ENCODE results near the gene NISCH. TPM values are rescaled to one million over a fixed set of nuclear protein-coding genes. Genes with fewer than 3 reads are reported as not detected.

Gene NISCH
- total and polyA plus RNA-seq, 2 of the 8 experiments (the other 6 are each of a cell fraction or from before 2014, with no cell fraction given) = 71.2 to 71.9 TPM

DNA sequence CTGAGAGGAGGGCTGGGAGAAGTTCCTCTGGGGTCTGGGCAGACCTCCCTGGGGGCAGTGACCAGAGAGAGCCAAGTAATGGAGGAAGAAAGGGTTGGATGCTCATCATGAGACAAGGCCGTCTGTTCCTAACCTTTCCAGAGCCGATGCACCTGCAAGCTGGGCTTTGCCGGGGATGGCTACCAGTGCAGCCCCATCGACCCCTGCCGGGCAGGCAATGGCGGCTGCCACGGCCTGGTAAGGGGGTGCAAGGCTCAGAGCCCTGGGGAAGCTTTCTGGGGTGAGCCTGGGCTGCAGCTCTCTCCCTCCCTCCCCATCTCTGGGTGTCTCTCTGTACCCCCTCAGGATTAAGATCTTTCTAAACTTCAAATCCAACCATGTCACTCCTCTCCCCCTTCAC, 56.1 kb downstream of the NISCH start (continued):
- TF ChIP-seq, protein P1, sequence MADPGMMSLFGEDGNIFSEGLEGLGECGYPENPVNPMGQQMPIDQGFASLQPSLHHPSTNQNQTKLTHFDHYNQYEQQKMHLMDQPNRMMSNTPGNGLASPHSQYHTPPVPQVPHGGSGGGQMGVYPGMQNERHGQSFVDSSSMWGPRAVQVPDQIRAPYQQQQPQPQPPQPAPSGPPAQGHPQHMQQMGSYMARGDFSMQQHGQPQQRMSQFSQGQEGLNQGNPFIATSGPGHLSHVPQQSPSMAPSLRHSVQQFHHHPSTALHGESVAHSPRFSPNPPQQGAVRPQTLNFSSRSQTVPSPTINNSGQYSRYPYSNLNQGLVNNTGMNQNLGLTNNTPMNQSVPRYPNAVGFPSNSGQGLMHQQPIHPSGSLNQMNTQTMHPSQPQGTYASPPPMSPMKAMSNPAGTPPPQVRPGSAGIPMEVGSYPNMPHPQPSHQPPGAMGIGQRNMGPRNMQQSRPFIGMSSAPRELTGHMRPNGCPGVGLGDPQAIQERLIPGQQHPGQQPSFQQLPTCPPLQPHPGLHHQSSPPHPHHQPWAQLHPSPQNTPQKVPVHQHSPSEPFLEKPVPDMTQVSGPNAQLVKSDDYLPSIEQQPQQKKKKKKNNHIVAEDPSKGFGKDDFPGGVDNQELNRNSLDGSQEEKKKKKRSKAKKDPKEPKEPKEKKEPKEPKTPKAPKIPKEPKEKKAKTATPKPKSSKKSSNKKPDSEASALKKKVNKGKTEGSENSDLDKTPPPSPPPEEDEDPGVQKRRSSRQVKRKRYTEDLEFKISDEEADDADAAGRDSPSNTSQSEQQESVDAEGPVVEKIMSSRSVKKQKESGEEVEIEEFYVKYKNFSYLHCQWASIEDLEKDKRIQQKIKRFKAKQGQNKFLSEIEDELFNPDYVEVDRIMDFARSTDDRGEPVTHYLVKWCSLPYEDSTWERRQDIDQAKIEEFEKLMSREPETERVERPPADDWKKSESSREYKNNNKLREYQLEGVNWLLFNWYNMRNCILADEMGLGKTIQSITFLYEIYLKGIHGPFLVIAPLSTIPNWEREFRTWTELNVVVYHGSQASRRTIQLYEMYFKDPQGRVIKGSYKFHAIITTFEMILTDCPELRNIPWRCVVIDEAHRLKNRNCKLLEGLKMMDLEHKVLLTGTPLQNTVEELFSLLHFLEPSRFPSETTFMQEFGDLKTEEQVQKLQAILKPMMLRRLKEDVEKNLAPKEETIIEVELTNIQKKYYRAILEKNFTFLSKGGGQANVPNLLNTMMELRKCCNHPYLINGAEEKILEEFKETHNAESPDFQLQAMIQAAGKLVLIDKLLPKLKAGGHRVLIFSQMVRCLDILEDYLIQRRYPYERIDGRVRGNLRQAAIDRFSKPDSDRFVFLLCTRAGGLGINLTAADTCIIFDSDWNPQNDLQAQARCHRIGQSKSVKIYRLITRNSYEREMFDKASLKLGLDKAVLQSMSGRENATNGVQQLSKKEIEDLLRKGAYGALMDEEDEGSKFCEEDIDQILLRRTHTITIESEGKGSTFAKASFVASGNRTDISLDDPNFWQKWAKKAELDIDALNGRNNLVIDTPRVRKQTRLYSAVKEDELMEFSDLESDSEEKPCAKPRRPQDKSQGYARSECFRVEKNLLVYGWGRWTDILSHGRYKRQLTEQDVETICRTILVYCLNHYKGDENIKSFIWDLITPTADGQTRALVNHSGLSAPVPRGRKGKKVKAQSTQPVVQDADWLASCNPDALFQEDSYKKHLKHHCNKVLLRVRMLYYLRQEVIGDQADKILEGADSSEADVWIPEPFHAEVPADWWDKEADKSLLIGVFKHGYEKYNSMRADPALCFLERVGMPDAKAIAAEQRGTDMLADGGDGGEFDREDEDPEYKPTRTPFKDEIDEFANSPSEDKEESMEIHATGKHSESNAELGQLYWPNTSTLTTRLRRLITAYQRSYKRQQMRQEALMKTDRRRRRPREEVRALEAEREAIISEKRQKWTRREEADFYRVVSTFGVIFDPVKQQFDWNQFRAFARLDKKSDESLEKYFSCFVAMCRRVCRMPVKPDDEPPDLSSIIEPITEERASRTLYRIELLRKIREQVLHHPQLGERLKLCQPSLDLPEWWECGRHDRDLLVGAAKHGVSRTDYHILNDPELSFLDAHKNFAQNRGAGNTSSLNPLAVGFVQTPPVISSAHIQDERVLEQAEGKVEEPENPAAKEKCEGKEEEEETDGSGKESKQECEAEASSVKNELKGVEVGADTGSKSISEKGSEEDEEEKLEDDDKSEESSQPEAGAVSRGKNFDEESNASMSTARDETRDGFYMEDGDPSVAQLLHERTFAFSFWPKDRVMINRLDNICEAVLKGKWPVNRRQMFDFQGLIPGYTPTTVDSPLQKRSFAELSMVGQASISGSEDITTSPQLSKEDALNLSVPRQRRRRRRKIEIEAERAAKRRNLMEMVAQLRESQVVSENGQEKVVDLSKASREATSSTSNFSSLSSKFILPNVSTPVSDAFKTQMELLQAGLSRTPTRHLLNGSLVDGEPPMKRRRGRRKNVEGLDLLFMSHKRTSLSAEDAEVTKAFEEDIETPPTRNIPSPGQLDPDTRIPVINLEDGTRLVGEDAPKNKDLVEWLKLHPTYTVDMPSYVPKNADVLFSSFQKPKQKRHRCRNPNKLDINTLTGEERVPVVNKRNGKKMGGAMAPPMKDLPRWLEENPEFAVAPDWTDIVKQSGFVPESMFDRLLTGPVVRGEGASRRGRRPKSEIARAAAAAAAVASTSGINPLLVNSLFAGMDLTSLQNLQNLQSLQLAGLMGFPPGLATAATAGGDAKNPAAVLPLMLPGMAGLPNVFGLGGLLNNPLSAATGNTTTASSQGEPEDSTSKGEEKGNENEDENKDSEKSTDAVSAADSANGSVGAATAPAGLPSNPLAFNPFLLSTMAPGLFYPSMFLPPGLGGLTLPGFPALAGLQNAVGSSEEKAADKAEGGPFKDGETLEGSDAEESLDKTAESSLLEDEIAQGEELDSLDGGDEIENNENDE (IDR thresholded peaks at IDR 0.05; ENCODE audit: insufficient replicate concordance, low read length) = no peak
- TF ChIP-seq SUZ12 (IDR thresholded peaks at IDR 0.05; ENCODE audit: low read length) (no peak), EGR1 (IDR thresholded peaks at IDR 0.05; ENCODE audit: borderline replicate concordance, low read depth, low read length) (no peak), TAF1 (IDR thresholded peaks at IDR 0.05; ENCODE audit: low read depth, low read length) (no peak), SIX5 (IDR thresholded peaks at IDR 0.05; ENCODE audit: low read depth, low read length) (no peak), SP4 (IDR thresholded peaks at IDR 0.05; ENCODE audit: low read length) (no peak), JUN (IDR thresholded peaks at IDR 0.05; ENCODE audit: low read depth, low read length) (no peak)
- TF ChIP-seq, protein P2, sequence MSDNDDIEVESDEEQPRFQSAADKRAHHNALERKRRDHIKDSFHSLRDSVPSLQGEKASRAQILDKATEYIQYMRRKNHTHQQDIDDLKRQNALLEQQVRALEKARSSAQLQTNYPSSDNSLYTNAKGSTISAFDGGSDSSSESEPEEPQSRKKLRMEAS (IDR thresholded peaks at IDR 0.05) = no peak
- TF ChIP-seq, protein P3, sequence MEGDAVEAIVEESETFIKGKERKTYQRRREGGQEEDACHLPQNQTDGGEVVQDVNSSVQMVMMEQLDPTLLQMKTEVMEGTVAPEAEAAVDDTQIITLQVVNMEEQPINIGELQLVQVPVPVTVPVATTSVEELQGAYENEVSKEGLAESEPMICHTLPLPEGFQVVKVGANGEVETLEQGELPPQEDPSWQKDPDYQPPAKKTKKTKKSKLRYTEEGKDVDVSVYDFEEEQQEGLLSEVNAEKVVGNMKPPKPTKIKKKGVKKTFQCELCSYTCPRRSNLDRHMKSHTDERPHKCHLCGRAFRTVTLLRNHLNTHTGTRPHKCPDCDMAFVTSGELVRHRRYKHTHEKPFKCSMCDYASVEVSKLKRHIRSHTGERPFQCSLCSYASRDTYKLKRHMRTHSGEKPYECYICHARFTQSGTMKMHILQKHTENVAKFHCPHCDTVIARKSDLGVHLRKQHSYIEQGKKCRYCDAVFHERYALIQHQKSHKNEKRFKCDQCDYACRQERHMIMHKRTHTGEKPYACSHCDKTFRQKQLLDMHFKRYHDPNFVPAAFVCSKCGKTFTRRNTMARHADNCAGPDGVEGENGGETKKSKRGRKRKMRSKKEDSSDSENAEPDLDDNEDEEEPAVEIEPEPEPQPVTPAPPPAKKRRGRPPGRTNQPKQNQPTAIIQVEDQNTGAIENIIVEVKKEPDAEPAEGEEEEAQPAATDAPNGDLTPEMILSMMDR (IDR thresholded peaks at IDR 0.05; ENCODE audit: control extremely low read depth in 1 of 3, insufficient read depth in 1 of 3, low read depth in 1 of 3, low read length in 3 of 3) = no peak

Measured in H1 (cell line).